DOHH2 (cell line): ENCODE measurements around the gene NCKAP5.

ENCODE experiments used
- CTCF ChIP-seq: fragments of 200-600 bp; sonication (generic); IDR thresholded peaks from one replicate; pipeline ENCODE4 v1.5.1; 2014; ENCODE audit warnings: antibody characterized with exemption, mild to moderate bottlenecking, low read depth, low read length; ENCODE audit not compliant: poor library complexity, severe bottlenecking
- EZH2phosphoT487 ChIP-seq: fragments of 200-600 bp; sonication (generic); IDR thresholded peaks from 2 replicates; pipeline ENCODE4 v1.6.1; 2017; ENCODE audit warnings: borderline replicate concordance, mild to moderate bottlenecking, antibody characterized with exemption, low read length, moderate library complexity, mixed read lengths

GRCh38 chr2:133177196-133177595, 391.1 kb downstream of the NCKAP5 start:
- TF ChIP-seq CTCF (no peak), EZH2phosphoT487 (no peak)
